ENCODE measurements around the gene CERT1. TPM values are rescaled to one million over a fixed set of nuclear protein-coding genes. Genes with fewer than 3 reads are reported as not detected.
A peak's percentile ranks its signal among the peaks of the same experiment; 100 is the strongest.

CERT1 gene
- total RNA-seq, 2 experiments from 2014 or later = 23.9 to 24.6 TPM

GRCh38 chr5:75525344-75525743, 13.9 kb upstream of the CERT1 start:
- no peak for ATAC-seq
- H3K27ac Mint-ChIP-seq = peak overlapping the region; percentile 79

GRCh38 chr5:75524591-75524990, 13.2 kb upstream of the CERT1 start:
- DNase-seq = no peak
- CTCF ChIA-PET = interaction anchor here (1.3 kb wide), 1 partner anchor 156 kb away, joined by 4 read pairs; no protein-coding TSS in a partner anchor
- Mint-ChIP-seq H3K27ac (peak overlapping the region; percentile 79), H3K4me1 (ENCODE audit: low read depth) (peaks cover 52% of the 10 kb centered on the region), H3K27me3 (no peaks in the 10 kb centered on the region), H3K36me3 (ENCODE audit: low read depth) (peaks cover 41% of the 10 kb centered on the region), H3K4me3 (no peak overlapping the region), H3K9me3 (peaks cover 15% of the 10 kb centered on the region)
- ATAC-seq = no peak
- POLR2A ChIA-PET = interaction anchor here (0.6 kb wide), 1 partner anchor 729 kb away, joined by 3 read pairs; no protein-coding TSS in a partner anchor
- intact Hi-C loops (cut with micrococcal nuclease) = no loop called here
- no peak for TF ChIP-seq CTCF (IDR thresholded peaks at IDR 0.05)

More at GRCh38 chr5:75525344-75525743, 13.9 kb upstream of the CERT1 start:
- TF ChIP-seq CTCF (IDR thresholded peaks at IDR 0.05) = no peak
- ChIA-PET CTCF (no interaction called here), POLR2A (interaction anchor here (1.0 to 1.2 kb wide), 2 partner anchors 13 to 42 kb away, joined by 3 to 4 read pairs; no protein-coding TSS in a partner anchor)
- intact Hi-C loops (cut with micrococcal nuclease) = no loop called here
- H3K36me3 Mint-ChIP-seq (ENCODE audit: low read depth) = peaks cover 36% of the 10 kb centered on the region
- H3K9me3 Mint-ChIP-seq = peaks cover 15% of the 10 kb centered on the region
- no peak overlapping the region for H3K4me3 Mint-ChIP-seq
- no peak for DNase-seq
- H3K27me3 Mint-ChIP-seq = no peaks in the 10 kb centered on the region
- H3K4me1 Mint-ChIP-seq (ENCODE audit: low read depth) = peaks cover 51% of the 10 kb centered on the region

- DNase-seq (peak; percentile 7), ATAC-seq (peak; percentile 95)
- H3K4me1 Mint-ChIP-seq (ENCODE audit: low read depth) = peaks cover 55% of the 10 kb centered on the region
- H3K4me3 Mint-ChIP-seq = peak overlapping the region; percentile 32
- peak overlapping the region; percentile 79 for H3K27ac Mint-ChIP-seq
- H3K36me3 Mint-ChIP-seq (ENCODE audit: low read depth) = peaks cover 45% of the 10 kb centered on the region
- POLR2A ChIA-PET = interaction anchor here (0.6 kb wide), 1 partner anchor 730 kb away, joined by 3 read pairs; no protein-coding TSS in a partner anchor
- H3K9me3 Mint-ChIP-seq = peaks cover 15% of the 10 kb centered on the region
- CTCF ChIA-PET = interaction anchor here (1.3 kb wide), 1 partner anchor 157 kb away, joined by 4 read pairs; no protein-coding TSS in a partner anchor
- TF ChIP-seq CTCF (IDR thresholded peaks at IDR 0.05) = no peak
- intact Hi-C loops (cut with micrococcal nuclease) = no loop called here
- no peaks in the 10 kb centered on the region for H3K27me3 Mint-ChIP-seq
Measured at GRCh38 chr5:75524071-75524470, 12.6 kb upstream of the CERT1 start.

DNA sequence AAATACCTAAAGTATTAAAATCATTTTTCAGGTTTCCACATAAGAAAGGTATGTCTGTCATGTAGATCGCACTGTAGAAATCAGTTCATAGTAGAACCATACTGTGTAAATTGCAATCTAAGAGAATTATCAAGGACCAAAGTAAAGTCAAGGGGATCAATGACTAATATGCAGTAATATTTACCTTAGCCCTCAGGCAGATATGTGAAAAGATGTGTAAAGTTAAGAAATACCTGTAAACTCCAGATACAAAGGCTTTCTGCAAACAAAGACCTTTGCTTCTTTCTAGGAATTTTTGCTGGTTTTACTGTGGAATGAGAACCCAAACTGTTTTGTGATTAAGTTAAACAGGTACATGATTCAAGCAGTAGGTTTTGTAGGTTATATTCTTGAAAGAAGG, 11.8 kb upstream of the CERT1 start:
- Mint-ChIP-seq H3K4me3 (no peak overlapping the region), H3K27ac (peak overlapping the region; percentile 79), H3K9me3 (peaks cover 17% of the 10 kb centered on the region)

More for the DNA sequence above, 11.8 kb upstream of the CERT1 start:
- peaks cover 60% of the 10 kb centered on the region for H3K4me1 Mint-ChIP-seq (ENCODE audit: low read depth)
- ATAC-seq (no peak), DNase-seq (no peak)
- intact Hi-C loops (cut with micrococcal nuclease) = no loop called here
- ChIA-PET POLR2A (no interaction called here), CTCF (no interaction called here)
- H3K36me3 Mint-ChIP-seq (ENCODE audit: low read depth) = peaks cover 50% of the 10 kb centered on the region
- TF ChIP-seq CTCF (IDR thresholded peaks at IDR 0.05) = no peak
- no peaks in the 10 kb centered on the region for H3K27me3 Mint-ChIP-seq

Data from activated CD8-positive, alpha-beta T cell treated with anti-CD3 and anti-CD28 coated beads for 36 hours (primary cell).